Transverse colon (tissue), 3 donors: ENCODE results near the gene MTTP.

Source experiments
- EP300 ChIP-seq: sonication (generic); formaldehyde crosslinking; IDR thresholded peaks from one replicate; pipeline ENCODE4 v1.6.1; 2017; ENCODE audit warnings: antibody characterized with exemption, low read depth
- POLR2A ChIP-seq: fragments of 450-650 bp; IDR thresholded peaks from one replicate; pipeline ENCODE4 v1.6.1; 2016; ENCODE audit warnings: antibody characterized with exemption, mild to moderate bottlenecking, moderate library complexity
- POLR2AphosphoS5 ChIP-seq, 3 donors: sonication (generic); formaldehyde crosslinking; IDR thresholded peaks; one replicate each; pipeline ENCODE4 v1.6.1; 2016; ENCODE audit warnings: antibody characterized with exemption in 3 of 3

DNA sequence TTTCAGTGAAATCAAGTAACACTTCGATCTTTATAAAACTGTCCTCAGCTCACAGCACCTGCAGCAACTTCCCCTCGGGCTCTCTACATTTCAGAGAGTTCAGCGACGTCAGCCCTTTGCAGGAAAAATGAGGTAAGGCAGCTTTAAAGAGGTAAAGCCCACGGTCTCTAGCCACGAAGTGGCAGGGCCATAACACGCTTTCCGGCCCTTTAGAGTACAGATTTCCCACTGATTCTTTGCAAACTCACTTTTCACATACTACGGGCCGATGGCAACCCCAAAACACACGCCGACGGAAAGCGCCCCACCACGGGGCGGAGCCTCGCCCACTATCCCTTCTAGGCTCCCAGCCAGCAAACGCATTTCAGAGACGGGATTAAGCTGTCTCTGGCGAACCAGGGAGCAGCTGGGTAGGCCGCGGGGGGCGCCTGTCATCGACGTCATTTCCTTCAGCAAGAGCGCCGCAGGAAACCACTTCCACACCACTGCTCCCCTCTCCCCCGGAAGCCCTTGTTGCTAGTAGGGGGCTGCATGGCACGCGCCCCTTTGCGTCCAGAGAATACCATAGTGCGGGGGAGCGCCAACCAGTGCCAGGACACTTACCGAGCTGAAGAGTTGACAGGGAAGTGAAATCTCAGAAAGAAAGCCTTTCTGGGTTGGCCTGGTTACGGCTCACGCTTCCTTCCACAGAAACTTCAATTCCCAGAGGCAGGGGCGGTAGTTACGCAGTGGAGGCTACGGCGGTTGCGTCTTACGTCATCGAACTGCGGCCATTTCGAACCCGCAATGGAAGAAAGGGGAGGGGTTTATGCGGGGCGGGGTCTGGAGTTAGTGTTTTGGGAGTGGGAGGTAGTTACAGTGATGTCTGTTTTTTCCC lies 11.1 kb upstream of the MTTP start, which contains the start of gene TRMT10A:
- TF ChIP-seq POLR2AphosphoS5 (IDR thresholded peaks at IDR 0.05) (peak; percentile 64 to 86 (median 85)), POLR2A (peak; percentile 85), EP300 (no peak)
